Measurements from ENCODE around the gene PI4KB.

The PI4KB gene

DNA sequence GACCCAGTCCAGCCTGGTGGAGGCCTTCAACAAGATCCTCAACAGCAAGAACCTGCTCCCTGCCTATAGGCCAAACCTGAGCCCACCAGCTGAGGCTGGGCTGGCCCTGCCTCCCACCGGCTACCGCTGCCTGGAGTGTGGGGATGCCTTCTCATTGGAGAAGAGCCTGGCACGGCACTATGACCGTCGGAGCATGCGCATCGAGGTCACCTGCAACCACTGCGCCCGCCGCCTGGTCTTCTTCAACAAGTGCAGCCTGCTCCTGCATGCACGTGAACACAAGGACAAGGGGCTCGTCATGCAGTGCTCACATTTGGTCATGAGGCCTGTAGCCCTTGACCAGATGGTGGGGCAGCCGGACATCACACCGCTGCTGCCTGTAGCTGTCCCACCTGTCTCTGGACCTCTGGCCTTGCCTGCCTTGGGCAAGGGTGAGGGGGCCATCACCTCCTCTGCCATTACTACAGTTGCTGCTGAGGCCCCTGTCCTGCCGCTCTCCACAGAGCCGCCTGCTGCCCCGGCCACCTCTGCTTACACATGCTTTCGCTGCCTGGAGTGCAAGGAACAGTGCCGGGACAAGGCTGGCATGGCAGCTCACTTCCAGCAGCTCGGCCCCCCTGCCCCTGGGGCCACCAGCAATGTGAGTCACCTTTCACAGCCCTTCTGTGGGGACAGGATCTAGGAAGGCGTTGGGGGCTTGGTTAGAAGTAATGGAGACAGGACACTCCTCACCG lies 39.3 kb downstream of the PI4KB start:
- no peak overlapping the region for H3K4me3 ChIP-seq (ENCODE audit: low read depth, low read length)

DNA sequence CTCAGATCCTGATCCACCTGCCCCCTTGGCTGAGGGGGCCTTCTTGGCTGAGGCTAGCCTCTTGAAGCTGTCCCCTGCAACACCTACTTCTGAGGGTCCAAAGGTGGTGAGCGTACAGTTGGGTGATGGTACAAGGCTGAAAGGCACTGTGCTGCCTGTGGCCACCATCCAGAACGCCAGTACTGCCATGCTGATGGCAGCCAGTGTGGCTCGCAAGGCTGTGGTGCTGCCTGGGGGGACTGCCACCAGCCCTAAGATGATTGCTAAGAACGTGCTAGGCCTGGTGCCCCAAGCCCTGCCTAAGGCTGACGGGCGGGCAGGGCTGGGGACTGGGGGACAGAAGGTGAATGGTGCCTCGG lies 39.9 kb downstream of the PI4KB start:
- no peak overlapping the region for H3K4me3 ChIP-seq (ENCODE audit: low read depth, low read length)
- no peak for DNase-seq (ENCODE audit: low read depth)
- in situ Hi-C loops (cut with HindIII; ENCODE audit: low sequenced_read_pairs): no loop called here
- no peak for TF ChIP-seq CTCF (IDR thresholded peaks at IDR 0.05; ENCODE audit: low read depth, low read length, missing control alignments)

More for the DNA sequence above, 39.3 kb downstream of the PI4KB start:
- DNase-seq (ENCODE audit: low read depth): no peak
- TF ChIP-seq CTCF (IDR thresholded peaks at IDR 0.05; ENCODE audit: low read depth, low read length, missing control alignments): no peak
- in situ Hi-C loops (cut with HindIII; ENCODE audit: low sequenced_read_pairs): no loop called here

DNA sequence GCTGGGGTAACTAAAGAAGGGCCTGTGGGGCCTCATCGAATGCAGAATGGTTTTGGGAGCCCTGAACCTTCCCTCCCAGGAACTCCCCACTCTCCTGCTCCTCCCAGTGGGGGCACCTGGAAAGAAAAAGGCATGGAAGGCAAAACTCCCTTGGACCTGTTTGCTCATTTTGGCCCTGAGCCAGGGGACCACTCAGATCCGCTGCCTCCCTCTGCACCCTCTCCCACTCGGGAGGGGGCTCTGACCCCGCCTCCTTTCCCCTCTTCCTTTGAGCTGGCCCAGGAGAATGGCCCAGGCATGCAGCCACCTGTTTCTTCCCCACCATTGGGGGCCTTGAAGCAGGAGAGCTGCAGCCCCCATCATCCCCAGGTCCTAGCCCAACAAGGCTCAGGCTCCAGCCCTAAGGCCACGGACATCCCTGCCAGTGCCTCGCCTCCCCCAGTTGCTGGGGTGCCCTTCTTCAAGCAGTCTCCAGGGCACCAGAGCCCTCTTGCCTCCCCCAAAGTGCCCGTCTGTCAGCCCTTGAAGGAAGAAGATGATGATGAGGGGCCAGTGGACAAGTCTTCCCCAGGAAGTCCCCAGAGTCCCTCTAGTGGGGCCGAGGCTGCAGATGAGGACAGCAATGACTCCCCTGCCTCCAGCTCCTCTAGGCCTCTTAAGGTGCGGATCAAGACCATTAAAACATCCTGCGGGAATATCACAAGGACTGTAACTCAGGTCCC lies 40.4 kb downstream of the PI4KB start:
- in situ Hi-C loops (cut with HindIII; ENCODE audit: low sequenced_read_pairs): no loop called here
- no peak for DNase-seq (ENCODE audit: low read depth)
- H3K4me3 ChIP-seq (ENCODE audit: low read depth, low read length): no peak overlapping the region
- no peak for TF ChIP-seq CTCF (IDR thresholded peaks at IDR 0.05; ENCODE audit: low read depth, low read length, missing control alignments)

GRCh38 chr1:151284013-151284577 lies 43.1 kb downstream of the PI4KB start:
- H3K4me3 ChIP-seq (ENCODE audit: low read depth, low read length): peak overlapping the region; percentile 66

GRCh38 chr1:151282883-151283725 lies 44.1 kb downstream of the PI4KB start:
- H3K4me3 ChIP-seq (ENCODE audit: low read depth, low read length): peak overlapping the region; percentile 66
- TF ChIP-seq CTCF (IDR thresholded peaks at IDR 0.05; ENCODE audit: low read depth, low read length, missing control alignments): no peak
- no peak for DNase-seq (ENCODE audit: low read depth)
- in situ Hi-C loops (cut with HindIII; ENCODE audit: low sequenced_read_pairs): no loop called here

More at GRCh38 chr1:151284013-151284577, 43.1 kb downstream of the PI4KB start:
- no peak for DNase-seq (ENCODE audit: low read depth)
- in situ Hi-C loops (cut with HindIII; ENCODE audit: low sequenced_read_pairs): no loop called here
- TF ChIP-seq CTCF (IDR thresholded peaks at IDR 0.05; ENCODE audit: low read depth, low read length, missing control alignments): no peak
